HL-60 (cell line): ENCODE measurements around the gene AGTR1.

Experiments used
- DNase-seq, 2 experiments: peaks; one replicate each; pipeline ENCODE4 v3.0.0-alpha.2; 2010 to 2020; ENCODE audit warnings: low read depth in 1 of 2, low spot score in 1 of 2
- H3K27ac ChIP-seq: fragments of 250-450 bp; sonication (Bioruptor Pico); replicated peaks from 2 replicates; pipeline ENCODE4 v1.5.1; 2020; ENCODE audit warnings: mild to moderate bottlenecking, moderate library complexity
- H3K27me3 ChIP-seq: fragments of 250-450 bp; sonication (Bioruptor Pico); 2 replicates; pipeline ENCODE4 v1.5.1; 2021; ENCODE audit warnings: mild to moderate bottlenecking, moderate library complexity; ENCODE audit not compliant: insufficient read depth, poor library complexity, severe bottlenecking
- H3K4me3 ChIP-seq: replicated peaks from 2 replicates; pipeline ENCODE4 v1.5.1; 2011; ENCODE audit warnings: mild to moderate bottlenecking, control low read depth, low read length; ENCODE audit not compliant: insufficient read depth
- CTCF ChIP-seq: IDR thresholded peaks from one replicate; pipeline ENCODE4 v1.5.1; 2011; ENCODE audit warnings: low read length, control low read depth, inconsistent platforms; ENCODE audit not compliant: insufficient read depth
- GABPA ChIP-seq: IDR thresholded peaks from 2 replicates; pipeline ENCODE4 v1.6.1; 2012; ENCODE audit warnings: low read depth
- POLR2AphosphoS5 ChIP-seq: IDR thresholded peaks from 2 replicates; pipeline ENCODE4 v1.6.1; 2012; ENCODE audit warnings: low read depth
- REST ChIP-seq: IDR thresholded peaks from 2 replicates; pipeline ENCODE4 v1.6.1; 2012; ENCODE audit warnings: low read depth; ENCODE audit not compliant: insufficient replicate concordance
- SPI1 ChIP-seq: IDR thresholded peaks from 2 replicates; pipeline ENCODE4 v1.6.1; 2012; ENCODE audit warnings: low read depth, mild to moderate bottlenecking, borderline replicate concordance

The AGTR1 gene

GRCh38 chr3:148657470-148657869, 40.2 kb upstream of the AGTR1 start:
- TF ChIP-seq SPI1 (no peak), POLR2AphosphoS5 (no peak), CTCF (no peak), GABPA (no peak), REST (no peak)
- no peak overlapping the region for H3K4me3 ChIP-seq
- no peak for DNase-seq
- H3K27me3 ChIP-seq: peaks cover 2% of the 10 kb centered on the region
- H3K27ac ChIP-seq: no peak overlapping the region

GRCh38 chr3:148659512-148659911, 38.2 kb upstream of the AGTR1 start:
- DNase-seq: no peak
- H3K27ac ChIP-seq: no peak overlapping the region
- peaks cover 2% of the 10 kb centered on the region for H3K27me3 ChIP-seq
- no peak overlapping the region for H3K4me3 ChIP-seq
- TF ChIP-seq GABPA (no peak), REST (no peak), CTCF (no peak), POLR2AphosphoS5 (no peak), SPI1 (no peak)

GRCh38 chr3:148680289-148680688, 17.4 kb upstream of the AGTR1 start:
- DNase-seq: no peak

More at GRCh38 chr3:148680289-148680688, 17.4 kb upstream of the AGTR1 start:
- no peak overlapping the region for H3K4me3 ChIP-seq
- TF ChIP-seq REST (no peak), GABPA (no peak)
- no peak overlapping the region for H3K27ac ChIP-seq
- H3K27me3 ChIP-seq: peaks cover 8% of the 10 kb centered on the region
